ENCODE data around the gene PRIMPOL.

DNA sequence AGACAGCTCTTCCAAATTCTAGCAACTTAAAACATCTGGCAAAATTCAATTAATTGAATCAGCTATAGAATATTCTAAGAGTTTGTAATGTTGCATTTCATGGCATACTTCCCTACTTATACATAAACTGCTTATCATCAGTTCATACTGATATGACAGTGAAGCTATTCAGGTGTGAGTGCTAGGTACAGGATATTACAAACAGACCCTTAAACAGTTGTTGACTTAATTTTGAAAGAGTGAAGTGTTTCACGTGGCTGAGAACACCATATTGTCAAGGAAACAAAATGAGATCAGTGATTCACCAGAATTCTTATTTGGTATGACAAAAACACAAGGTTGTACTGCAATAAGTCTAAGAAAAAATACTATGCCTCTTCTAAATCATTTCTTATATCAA, 56.9 kb downstream of the PRIMPOL start:
- no peak for TF ChIP-seq GATA3 (IDR thresholded peaks at IDR 0.05; ENCODE audit: low read depth, low read length)
- TF ChIP-seq GATA2 (IDR thresholded peaks at IDR 0.05; ENCODE audit: low read depth, low read length): no peak
